H1 (cell line): Measurements from ENCODE around the gene APOL6. TPM values are rescaled to one million over a fixed set of nuclear protein-coding genes. Genes with fewer than 3 reads are reported as not detected.

Experiments used
- EZH2 ChIP-seq: fragments of 200-600 bp; sonication (generic); IDR thresholded peaks from 2 replicates; pipeline ENCODE4 v1.7.1; 2012; ENCODE audit warnings: low read depth, mild to moderate bottlenecking, moderate library complexity, low read length, inconsistent platforms; ENCODE audit not compliant: severe bottlenecking
- NRF1 ChIP-seq: IDR thresholded peaks from 2 replicates; pipeline ENCODE4 v1.6.1; 2011; ENCODE audit warnings: mild to moderate bottlenecking, low read depth, low read length, improper control_type of control experiment
- RFX5 ChIP-seq: IDR thresholded peaks from 2 replicates; pipeline ENCODE4 v1.6.1; 2011; ENCODE audit warnings: low read depth, low read length, improper control_type of control experiment, borderline replicate concordance
- polyA plus RNA-seq, 7 experiments: library from polyadenylated mRNA; depleted of rRNA in 3 of 7; stranded (reverse) in 5 of 7; unstranded in 2 of 7; fragments of >200 nt in 5 of 7; fragments of 200-250 nt in 2 of 7; gene quantifications; 1 replicate in 5 of 7; 2 replicates in 1 of 7; 4 replicates in 1 of 7; pipeline versions ENCODE4 v1.2.1 to v1.2.3, GENCODE V29; 2011 to 2013; ENCODE audit warnings: missing spikeins in 2 of 7, mixed read lengths in 2 of 7
- total RNA-seq: library from RNA; stranded (reverse); fragmentation: NEBNext Ultra II Directional; extraction: Animal tissue kit (Norgen Biotek cat#: 25700); gene quantifications from 2 replicates; pipeline ENCODE4 v1.2.1, GENCODE V29; 2021

The APOL6 gene
- total and polyA plus RNA-seq, 2 of the 8 experiments (the other 6 are each of a cell fraction or from before 2014, with no cell fraction given): 0.06 to 0.13 TPM

DNA sequence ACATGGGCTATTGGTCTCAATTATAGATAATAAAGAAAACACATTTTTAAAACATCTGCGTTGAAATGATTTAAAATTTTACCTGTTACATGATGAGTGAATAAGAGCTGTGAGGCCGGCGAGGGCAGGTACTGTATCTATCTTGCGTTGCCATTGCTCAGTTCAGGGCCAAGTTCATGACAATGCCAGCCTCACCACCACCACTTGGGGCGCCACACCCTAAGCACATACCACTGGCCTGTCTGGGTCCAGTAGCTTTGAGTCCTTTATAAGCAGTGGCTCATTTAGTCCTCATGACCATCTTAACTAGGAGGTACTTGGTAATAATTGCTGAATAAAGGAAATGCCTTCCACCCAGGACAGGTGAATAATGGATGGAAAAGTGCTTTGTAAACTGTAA lies 16.6 kb upstream of the APOL6 start (continued):
- TF ChIP-seq RFX5: no peak
- TF ChIP-seq NRF1: no peak
- TF ChIP-seq EZH2: no peak
- TF ChIP-seq, all 59 proteins: peak for 4
